Spleen (tissue), 7 donors: ENCODE measurements around the gene GDPD5.

Experiments used
- CTCF ChIP-seq, 11 experiments: fragments of 200-600 bp in 7 of 11; fragments of 450-650 bp in 4 of 11; sonication (generic) in 4 of 11; IDR thresholded peaks in 8 of 11; conservative IDR thresholded peaks in 3 of 11; 1 replicate in 7 of 11; 2 replicates in 4 of 11; pipeline versions ENCODE4 v1.4.0 to v1.8.0; 2016 to 2021; ENCODE audit warnings: antibody characterized with exemption in 11 of 11, inconsistent platforms in 4 of 11, mild to moderate bottlenecking in 1 of 11
- POLR2A ChIP-seq, 3 donors: fragments of 450-650 bp; IDR thresholded peaks; one replicate each; pipeline ENCODE4 v1.5.1; 2017; ENCODE audit warnings: antibody characterized with exemption in 3 of 3, mild to moderate bottlenecking in 1 of 3
- POLR2AphosphoS5 ChIP-seq, 3 donors: sonication (generic); formaldehyde crosslinking; IDR thresholded peaks; one replicate each; pipeline ENCODE4 v1.5.1; 2017; ENCODE audit warnings: antibody characterized with exemption in 3 of 3
- donor health status: DM: no; HTN: no; CAD: no; lungs with moderate emphysema.
- donor health status: DM: no; HTN: no; CAD: no.
- donor health status: DM: no; HTN: no; CAD: no.

GRCh38 chr11:75549370-75549958, 23.7 kb upstream of the GDPD5 start:
- no peak for TF ChIP-seq POLR2A (IDR thresholded peaks at IDR 0.05)
- no peak for TF ChIP-seq CTCF (IDR thresholded peaks at IDR 0.05 in 8 of 11, conservative IDR thresholded peaks at IDR 0.05 in 3 of 11)
- no peak for TF ChIP-seq POLR2AphosphoS5 (IDR thresholded peaks at IDR 0.05)
